ENCODE results near the gene ATAD3B.
"Not testable (repeated sequence)": the region's sequence is repeated elsewhere in the genome, so short reads cannot be mapped to it uniquely, and the experiment has no call there.

- TF ChIP-seq CTCF (IDR thresholded peaks at IDR 0.05); KDM5A (IDR thresholded peaks at IDR 0.05); HDAC2 (IDR thresholded peaks at IDR 0.05); ZC3H11A (IDR thresholded peaks at IDR 0.05); REST (IDR thresholded peaks at IDR 0.05); NPAS2 (CRISPR knock-in tag; IDR thresholded peaks at IDR 0.05; ENCODE audit: borderline replicate concordance); RFX5 (IDR thresholded peaks at IDR 0.05); ESRRA (IDR thresholded peaks at IDR 0.05; ENCODE audit: borderline replicate concordance, low read length); HMGXB4 (CRISPR knock-in tag; IDR thresholded peaks at IDR 0.05; ENCODE audit: borderline replicate concordance); PBX3 (IDR thresholded peaks at IDR 0.05); POLR2A (IDR thresholded peaks at IDR 0.05; ENCODE audit: low read length); BHLHE40 (IDR thresholded peaks at IDR 0.05; ENCODE audit: low read depth, low read length); MAX (IDR thresholded peaks at IDR 0.05): not testable (repeated sequence)
Measured at GRCh38 chr1:1428967-1429366, 42.6 kb upstream of the ATAD3B start.
